22Rv1 (cell line): ENCODE measurements around the gene RAB24.

ENCODE experiments used
- H3K27ac ChIP-seq: fragments of 450-650 bp; 2 replicates; pipeline ENCODE4 v1.5.1; 2017
- CTCF ChIP-seq: fragments of 450-650 bp; IDR thresholded peaks from 2 replicates; pipeline ENCODE4 v1.5.1; 2017; ENCODE audit warnings: mild to moderate bottlenecking
- ZFX ChIP-seq: fragments of 450-650 bp; IDR thresholded peaks from 2 replicates; pipeline ENCODE4 v1.6.1; 2017; ENCODE audit warnings: antibody characterized with exemption, borderline replicate concordance

The RAB24 gene

GRCh38 chr5:177303925-177304391 is 439 bp upstream of the RAB24 start:
- H3K27ac ChIP-seq = peak overlapping the region; percentile 85
- no peak for TF ChIP-seq CTCF
- TF ChIP-seq ZFX = no peak

GRCh38 chr5:177302354-177303110 is 987 bp downstream of the RAB24 start:
- peak overlapping the region; percentile 85 for H3K27ac ChIP-seq
- TF ChIP-seq CTCF = no peak; the same call in 1 of the 2 replicates
- TF ChIP-seq ZFX = no peak

DNA sequence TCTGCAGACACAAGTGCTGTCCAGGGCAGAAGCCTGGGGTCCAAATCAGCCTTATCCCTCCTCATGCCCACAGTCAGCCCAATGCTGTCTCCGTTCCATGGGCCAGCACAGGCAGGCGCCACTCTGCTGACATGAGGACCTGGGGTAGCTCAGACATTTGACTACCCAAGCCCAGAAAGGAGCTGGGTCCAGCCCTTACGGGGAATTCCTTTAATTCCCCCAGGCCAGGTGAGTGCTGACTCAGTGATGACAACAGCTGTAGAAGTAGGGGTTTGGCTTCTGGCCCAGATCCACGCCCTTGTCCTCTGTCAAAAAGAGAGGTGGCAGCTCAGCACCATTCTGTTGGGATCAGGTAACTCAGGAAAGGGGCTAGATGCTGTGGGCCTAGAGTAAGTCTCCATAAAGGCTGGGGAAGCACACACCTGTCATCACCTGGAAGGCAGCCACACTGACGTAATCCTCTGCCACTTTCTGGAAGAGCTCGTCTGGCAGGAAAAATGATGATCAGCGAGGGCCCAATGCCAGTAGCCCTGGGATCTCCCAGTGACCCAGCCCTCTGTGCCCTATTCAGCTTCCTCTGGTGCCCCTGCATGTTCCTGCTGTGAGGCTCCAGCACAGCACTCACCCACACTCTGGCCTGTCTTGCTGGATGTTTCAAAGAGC is 1.9 kb downstream of the RAB24 start:
- peak overlapping the region; percentile 85 for H3K27ac ChIP-seq
- TF ChIP-seq ZFX = no peak
- TF ChIP-seq CTCF = no peak

- TF ChIP-seq CTCF = no peak
- no peak for TF ChIP-seq ZFX
- H3K27ac ChIP-seq = peak overlapping the region; percentile 85
Observed at GRCh38 chr5:177300951-177301350, 2.6 kb downstream of the RAB24 start.

GRCh38 chr5:177300236-177300880 is 3.2 kb downstream of the RAB24 start:
- H3K27ac ChIP-seq = peak overlapping the region; percentile 85
- TF ChIP-seq ZFX = no peak
- no peak for TF ChIP-seq CTCF

DNA sequence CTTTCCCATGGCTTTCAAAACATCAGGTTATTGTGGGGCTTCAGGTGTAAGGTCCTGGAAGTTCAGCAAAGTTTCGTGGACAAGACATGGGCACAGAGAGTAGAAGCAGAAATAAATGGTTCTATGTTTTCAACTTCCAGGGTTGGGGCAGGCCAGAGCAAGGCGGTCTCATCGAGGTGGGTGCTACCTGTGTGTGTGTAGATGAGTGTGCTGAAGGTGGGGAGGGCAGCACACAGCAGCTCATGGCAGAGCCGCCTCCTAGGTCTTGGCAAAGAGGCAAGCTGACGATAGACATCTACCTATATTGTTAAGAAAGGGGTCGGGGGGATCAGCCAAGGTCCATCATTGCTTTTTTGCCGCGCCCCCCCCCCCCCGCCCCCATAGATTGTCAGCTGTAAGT is 3.8 kb downstream of the RAB24 start:
- peak overlapping the region; percentile 85 for H3K27ac ChIP-seq
- no peak for TF ChIP-seq ZFX

GRCh38 chr5:177297922-177298321 is 5.6 kb downstream of the RAB24 start:
- H3K27ac ChIP-seq = 0 out of 2 replicates have a peak overlapping the region, but pooled peaks have one; percentile 85
- TF ChIP-seq ZFX (no peak), CTCF (no peak)
